Thyroid gland (tissue), 4 donors: ENCODE data around the gene SLC22A12. TPM values are rescaled to one million over a fixed set of nuclear protein-coding genes. Genes with fewer than 3 reads are reported as not detected.

ENCODE experiments used
- DNase-seq, 2 donors: peaks; one replicate each; pipeline ENCODE4 v3.0.0-alpha.2; 2019
- H3K27ac ChIP-seq, 3 donors: fragments of 200-600 bp; sonication (generic); 1 replicate in 2 of 3; 2 replicates in 1 of 3; pipeline ENCODE4 v1.5.1; 2016 to 2019; ENCODE audit warnings: mild to moderate bottlenecking in 1 of 3, moderate library complexity in 1 of 3
- H3K27me3 ChIP-seq: fragments of 200-600 bp; sonication (generic); one replicate; pipeline ENCODE4 v1.5.1; 2019
- H3K36me3 ChIP-seq, 2 donors: fragments of 200-600 bp; sonication (generic); one replicate each; pipeline ENCODE4 v1.5.1; 2016 to 2019
- H3K4me1 ChIP-seq, 2 donors: fragments of 200-600 bp; sonication (generic); one replicate each; pipeline ENCODE4 v1.5.1; 2017 to 2019
- H3K4me3 ChIP-seq, 3 donors: fragments of 200-600 bp; sonication (generic); replicated peaks in 1 of 3; 1 replicate in 2 of 3; 2 replicates in 1 of 3; pipeline ENCODE4 v1.5.1; 2016; ENCODE audit warnings: mild to moderate bottlenecking in 1 of 3
- H3K9me3 ChIP-seq: fragments of 200-600 bp; sonication (generic); one replicate; pipeline ENCODE4 v1.5.1; 2017
- CTCF ChIP-seq, 6 experiments: fragments of 200-600 bp in 3 of 6; fragments of 450-650 bp in 3 of 6; sonication (generic) in 3 of 6; IDR thresholded peaks; one replicate each; pipeline ENCODE4 v1.5.1; 2016 to 2019; ENCODE audit warnings: antibody characterized with exemption in 6 of 6, mild to moderate bottlenecking in 2 of 6, inconsistent platforms in 1 of 6, moderate library complexity in 1 of 6
- POLR2A ChIP-seq, 2 donors: fragments of 450-650 bp; IDR thresholded peaks; one replicate each; pipeline ENCODE4 v1.6.1; 2017; ENCODE audit warnings: antibody characterized with exemption in 2 of 2, mild to moderate bottlenecking in 2 of 2, moderate library complexity in 1 of 2
- WGBS, 2 donors: methylation state at CpG; one replicate each; pipeline ENCODE4 v1.1.5; 2017; 5-methylcytosine and 5-hydroxymethylcytosine counted together
- intact Hi-C: fragments of 100-400 bp; cut with DNase I; formaldehyde crosslinking; loops from one replicate; pipeline ENCODE4 v1.15.1; 2023
- total RNA-seq, 4 donors: library from RNA; depleted of rRNA; stranded (reverse); fragments of >200 nt; gene quantifications; one replicate each; pipeline ENCODE4 v1.2.3, GENCODE V29; 2016

SLC22A12 gene
- total RNA-seq, 4 donors from 2014 or later: not detected

GRCh38 chr11:64608636-64609035, 17.6 kb downstream of the SLC22A12 start:
- peaks cover 11 to 14% of the 10 kb centered on the region in 2 donors for H3K4me1 ChIP-seq
- no peaks in the 10 kb centered on the region for H3K27me3 ChIP-seq
- 69 to 73% methylated on average over 12 of the region's 12 CpGs for WGBS, 2 donors
- H3K36me3 ChIP-seq: no peaks in the 10 kb centered on the region
- H3K27ac ChIP-seq: no peak overlapping the region
- intact Hi-C loops: no loop called here
- no peaks in the 10 kb centered on the region for H3K9me3 ChIP-seq
- TF ChIP-seq CTCF (IDR thresholded peaks at IDR 0.05) (no peak), POLR2A (IDR thresholded peaks at IDR 0.05) (no peak)
- no peak for DNase-seq
- no peak overlapping the region for H3K4me3 ChIP-seq

DNA sequence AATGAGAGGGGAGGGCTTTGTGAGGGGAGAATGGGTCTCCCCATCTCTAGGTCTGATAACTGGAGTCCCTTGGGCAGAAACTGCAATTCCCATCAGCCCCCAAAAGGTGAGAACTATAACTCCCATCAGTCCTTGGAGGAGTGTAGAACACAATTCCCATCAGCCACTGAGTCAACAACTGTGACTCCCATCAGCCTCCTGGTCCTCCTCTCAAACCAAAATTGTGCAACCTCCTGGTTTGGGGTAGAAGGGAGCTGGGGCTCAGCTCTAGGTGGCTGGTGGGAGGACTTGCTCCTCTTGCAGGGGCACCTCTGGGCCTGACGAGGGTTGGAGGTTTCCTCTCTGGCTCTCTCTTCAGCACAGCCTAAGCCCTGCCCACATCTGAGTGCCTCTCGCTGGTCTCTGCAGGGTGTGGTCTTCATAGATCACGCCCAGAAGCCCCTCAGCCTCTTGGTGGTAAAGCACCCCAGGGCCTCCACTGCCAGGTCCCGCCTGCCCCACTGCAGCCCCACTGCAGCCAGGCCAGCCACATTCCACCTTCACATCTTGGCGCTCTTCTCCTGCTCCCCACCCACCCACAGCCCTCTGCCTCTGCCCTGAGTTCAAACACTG, 18.5 kb downstream of the SLC22A12 start:
- no peak overlapping the region for H3K4me3 ChIP-seq
- no peak for TF ChIP-seq CTCF (IDR thresholded peaks at IDR 0.05)
- no peak for TF ChIP-seq POLR2A (IDR thresholded peaks at IDR 0.05)
- no peak for DNase-seq
- intact Hi-C loops: no loop called here
- WGBS, 2 donors: 78 to 93% methylated on average over 5 of the region's 5 CpGs
- H3K27me3 ChIP-seq: no peaks in the 10 kb centered on the region
- no peaks in the 10 kb centered on the region for H3K9me3 ChIP-seq
- H3K27ac ChIP-seq: no peak overlapping the region
- no peaks in the 10 kb centered on the region for H3K36me3 ChIP-seq
- peaks cover 11 to 14% of the 10 kb centered on the region in 2 donors for H3K4me1 ChIP-seq

- H3K4me1 ChIP-seq: peaks cover 11 to 14% of the 10 kb centered on the region in 2 donors
- TF ChIP-seq CTCF (IDR thresholded peaks at IDR 0.05): no peak
- no peaks in the 10 kb centered on the region for H3K9me3 ChIP-seq
- H3K4me3 ChIP-seq: no peak overlapping the region
- no peaks in the 10 kb centered on the region for H3K36me3 ChIP-seq
- no peak overlapping the region for H3K27ac ChIP-seq
- H3K27me3 ChIP-seq: no peaks in the 10 kb centered on the region
- no peak for DNase-seq
- intact Hi-C loops: no loop called here
- 95 to 100% methylated on average over 3 of the region's 3 CpGs for WGBS, 2 donors
These were observed 19.6 kb downstream of the SLC22A12 start for GRCh38 chr11:64610596-64610995.

DNA sequence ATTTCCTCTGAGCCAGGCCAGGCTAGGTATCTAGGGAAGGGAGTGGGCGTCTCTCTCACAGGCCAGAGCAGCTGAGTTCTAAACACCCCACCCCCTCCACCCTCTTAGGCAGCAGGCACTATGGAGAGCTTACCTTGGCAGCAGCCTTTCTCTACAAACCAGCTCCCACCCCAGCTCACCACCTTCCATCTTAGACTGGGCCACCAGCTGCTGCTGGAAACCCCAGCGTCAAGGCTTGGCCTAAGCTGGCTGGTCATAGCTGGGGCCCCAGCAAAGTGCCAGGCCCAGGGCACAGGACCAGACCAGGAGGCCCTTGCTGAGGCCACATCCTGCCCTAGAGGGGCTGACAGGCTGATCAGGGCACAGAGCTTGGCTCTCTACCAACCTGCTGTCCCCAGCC, 20.2 kb downstream of the SLC22A12 start:
- Histone ChIP-seq H3K9me3 (no peaks in the 10 kb centered on the region), H3K27me3 (no peaks in the 10 kb centered on the region), H3K4me1 (peaks cover 11 to 14% of the 10 kb centered on the region in 2 donors), H3K27ac (no peak overlapping the region), H3K4me3 (no peak overlapping the region), H3K36me3 (no peaks in the 10 kb centered on the region)
- DNase-seq: no peak
- WGBS, 2 donors: 79 to 100% methylated on average over 1 to 2 of the region's 2 CpGs
- TF ChIP-seq CTCF (IDR thresholded peaks at IDR 0.05) (no peak), POLR2A (IDR thresholded peaks at IDR 0.05) (no peak)
- intact Hi-C loops: no loop called here

- intact Hi-C loops: no loop called here
These were observed 21.0 kb downstream of the SLC22A12 start for GRCh38 chr11:64611869-64612646.

More at GRCh38 chr11:64611869-64612646, 21.0 kb downstream of the SLC22A12 start:
- TF ChIP-seq POLR2A (IDR thresholded peaks at IDR 0.05) (no peak), CTCF (IDR thresholded peaks at IDR 0.05) (no peak)
- Histone ChIP-seq H3K9me3 (no peaks in the 10 kb centered on the region), H3K27me3 (no peaks in the 10 kb centered on the region), H3K4me1 (peaks cover 11 to 14% of the 10 kb centered on the region in 2 donors), H3K4me3 (no peak overlapping the region), H3K36me3 (no peaks in the 10 kb centered on the region), H3K27ac (no peak overlapping the region)
- no peak for DNase-seq
- WGBS, 2 donors: 72 to 77% methylated on average over 9 to 10 of the region's 11 CpGs
